Middle frontal gyrus (tissue), 1 donor: ENCODE data around the gene B4GALNT4.
"Not testable (repeated sequence)": the region's sequence is repeated elsewhere in the genome, so short reads cannot be mapped to it uniquely, and the experiment has no call there.

ENCODE experiments used
- DNase-seq: peaks from one replicate; pipeline ENCODE4 v3.0.0-alpha.2; 2015; ENCODE audit warnings: low spot score; ENCODE audit errors: extremely low spot score

B4GALNT4 gene

GRCh38 chr11:334264-334994, 34.9 kb upstream of the B4GALNT4 start:
- no peak for DNase-seq

- DNase-seq = no peak
Measured at GRCh38 chr11:335779-336658, 33.3 kb upstream of the B4GALNT4 start.

- no peak for DNase-seq
Measured at GRCh38 chr11:336659-337198, 32.6 kb upstream of the B4GALNT4 start.

- DNase-seq = no peak
Measured at GRCh38 chr11:337711-338110, 31.6 kb upstream of the B4GALNT4 start.

GRCh38 chr11:339963-340362, 29.3 kb upstream of the B4GALNT4 start:
- DNase-seq = no peak

GRCh38 chr11:340539-341512, 28.5 kb upstream of the B4GALNT4 start:
- no peak for DNase-seq

- no peak for DNase-seq
Measured at GRCh38 chr11:342328-342727, 27.0 kb upstream of the B4GALNT4 start.

- DNase-seq = no peak
Measured at GRCh38 chr11:344836-345578, 24.3 kb upstream of the B4GALNT4 start.

GRCh38 chr11:346529-346928, 22.8 kb upstream of the B4GALNT4 start:
- no peak for DNase-seq

- DNase-seq = not testable (repeated sequence)
Measured at GRCh38 chr11:349270-349954, 19.9 kb upstream of the B4GALNT4 start.

GRCh38 chr11:350033-350722, 19.1 kb upstream of the B4GALNT4 start:
- DNase-seq = not testable (repeated sequence)

- no peak for DNase-seq
Measured at GRCh38 chr11:350723-351255, 18.5 kb upstream of the B4GALNT4 start.

GRCh38 chr11:351411-351810, 17.9 kb upstream of the B4GALNT4 start:
- no peak for DNase-seq

GRCh38 chr11:352456-353031, 16.8 kb upstream of the B4GALNT4 start:
- no peak for DNase-seq

GRCh38 chr11:353179-353873, 16.0 kb upstream of the B4GALNT4 start:
- DNase-seq = peak; percentile 26

- no peak for DNase-seq
Measured at GRCh38 chr11:355581-356458, 13.5 kb upstream of the B4GALNT4 start.

GRCh38 chr11:356610-357009, 12.7 kb upstream of the B4GALNT4 start:
- no peak for DNase-seq
